ENCODE data around the gene CCDC74B.
"Not testable (repeated sequence)": the region's sequence is repeated elsewhere in the genome, so short reads cannot be mapped to it uniquely, and the experiment has no call there.

CCDC74B gene

GRCh38 chr2:130162968-130163367, 18.1 kb upstream of the CCDC74B start:
- TF ChIP-seq PAX5 (IDR thresholded peaks at IDR 0.05; ENCODE audit: insufficient read depth, low read length, severe bottlenecking) (no peak), POLR2A (IDR thresholded peaks at IDR 0.05; ENCODE audit: low read depth, low read length) (no peak), POU2F2 (IDR thresholded peaks at IDR 0.05; ENCODE audit: low read depth, low read length) (no peak), TAF1 (IDR thresholded peaks at IDR 0.05; ENCODE audit: low read depth, low read length) (no peak), POLR2AphosphoS5 (IDR thresholded peaks at IDR 0.05; ENCODE audit: low read depth, low read length) (no peak), SPI1 (IDR thresholded peaks at IDR 0.05; ENCODE audit: low read depth, low read length) (no peak)
- DNase-seq (ENCODE audit: insufficient read length, low spot score) (no peak), FAIRE-seq (no peak)

- not testable (repeated sequence) for FAIRE-seq; DNase-seq (ENCODE audit: insufficient read length, low spot score)
Measured at GRCh38 chr2:130162486-130162885, 17.6 kb upstream of the CCDC74B start.

- not testable (repeated sequence) for FAIRE-seq; DNase-seq (ENCODE audit: insufficient read length, low spot score)
Measured at GRCh38 chr2:130160838-130161705, 16.2 kb upstream of the CCDC74B start.

- FAIRE-seq (no peak), DNase-seq (ENCODE audit: insufficient read length, low spot score) (no peak)
- TF ChIP-seq POU2F2 (IDR thresholded peaks at IDR 0.05; ENCODE audit: low read depth, low read length) (no peak), TAF1 (IDR thresholded peaks at IDR 0.05; ENCODE audit: low read depth, low read length) (no peak), PAX5 (IDR thresholded peaks at IDR 0.05; ENCODE audit: insufficient read depth, low read length, severe bottlenecking) (no peak), POLR2A (IDR thresholded peaks at IDR 0.05; ENCODE audit: low read depth, low read length) (no peak), POLR2AphosphoS5 (IDR thresholded peaks at IDR 0.05; ENCODE audit: low read depth, low read length) (no peak), SPI1 (IDR thresholded peaks at IDR 0.05; ENCODE audit: low read depth, low read length) (no peak)
Measured at GRCh38 chr2:130160131-130160530, 15.2 kb upstream of the CCDC74B start.

GRCh38 chr2:130159376-130159775, 14.5 kb upstream of the CCDC74B start:
- DNase-seq (ENCODE audit: insufficient read length, low spot score); FAIRE-seq: not testable (repeated sequence)

- TF ChIP-seq SPI1 (IDR thresholded peaks at IDR 0.05; ENCODE audit: low read depth, low read length) (no peak), TAF1 (IDR thresholded peaks at IDR 0.05; ENCODE audit: low read depth, low read length) (no peak), POLR2A (IDR thresholded peaks at IDR 0.05; ENCODE audit: low read depth, low read length) (no peak), POLR2AphosphoS5 (IDR thresholded peaks at IDR 0.05; ENCODE audit: low read depth, low read length) (no peak), POU2F2 (IDR thresholded peaks at IDR 0.05; ENCODE audit: low read depth, low read length) (no peak), PAX5 (IDR thresholded peaks at IDR 0.05; ENCODE audit: insufficient read depth, low read length, severe bottlenecking) (no peak)
- DNase-seq (ENCODE audit: insufficient read length, low spot score) (no peak), FAIRE-seq (peak; percentile 38)
Measured at GRCh38 chr2:130158631-130159030, 13.7 kb upstream of the CCDC74B start.

GRCh38 chr2:130157825-130158514, 13.1 kb upstream of the CCDC74B start:
- not testable (repeated sequence) for DNase-seq (ENCODE audit: insufficient read length, low spot score)
- peak; percentile 73 for TF ChIP-seq SPI1 (IDR thresholded peaks at IDR 0.05; ENCODE audit: low read depth, low read length)
- 0 out of 2 replicates have a peak, but pooled peaks have one; percentile 33 for TF ChIP-seq POU2F2 (IDR thresholded peaks at IDR 0.05; ENCODE audit: low read depth, low read length)
- peak; percentile 64 for FAIRE-seq

- peak; percentile 89 for FAIRE-seq
Measured at GRCh38 chr2:130157354-130157753, 12.4 kb upstream of the CCDC74B start.

GRCh38 chr2:130156624-130157004, 11.7 kb upstream of the CCDC74B start:
- DNase-seq (ENCODE audit: insufficient read length, low spot score) (no peak), FAIRE-seq (no peak)
- TF ChIP-seq POLR2A (IDR thresholded peaks at IDR 0.05; ENCODE audit: low read depth, low read length) (no peak), TAF1 (IDR thresholded peaks at IDR 0.05; ENCODE audit: low read depth, low read length) (no peak), POLR2AphosphoS5 (IDR thresholded peaks at IDR 0.05; ENCODE audit: low read depth, low read length) (no peak), SPI1 (IDR thresholded peaks at IDR 0.05; ENCODE audit: low read depth, low read length) (no peak), POU2F2 (IDR thresholded peaks at IDR 0.05; ENCODE audit: low read depth, low read length) (no peak), PAX5 (IDR thresholded peaks at IDR 0.05; ENCODE audit: insufficient read depth, low read length, severe bottlenecking) (no peak)

More at GRCh38 chr2:130157354-130157753, 12.4 kb upstream of the CCDC74B start:
- DNase-seq (ENCODE audit: insufficient read length, low spot score) = not testable (repeated sequence)

GRCh38 chr2:130155956-130156623, 11.2 kb upstream of the CCDC74B start:
- FAIRE-seq = peak; percentile 75
- peak; percentile 49 for DNase-seq (ENCODE audit: insufficient read length, low spot score)

Data from GM12891 (cell line).